ENCODE measurements around the gene CD99L2.

CD99L2 gene

GRCh38 chrX:150772150-150772970 lies 126.1 kb downstream of the CD99L2 start:
- H3K27me3 ChIP-seq (ENCODE audit: control insufficient read depth, low read length) = no peaks in the 10 kb centered on the region
- H3F3A ChIP-seq (ENCODE audit: control insufficient read depth, insufficient read depth) = no peaks in the 10 kb centered on the region
- no peaks in the 10 kb centered on the region for H3K79me2 ChIP-seq (ENCODE audit: control insufficient read depth, low read length)
- H3K4me2 ChIP-seq (ENCODE audit: low read length) = no peak overlapping the region
- H4K20me1 ChIP-seq (ENCODE audit: control insufficient read depth, insufficient read depth, low read depth, low read length) = no peaks in the 10 kb centered on the region
- H3K9me2 ChIP-seq (replicated peaks; ENCODE audit: control insufficient read depth, low read length) = no peaks in the 10 kb centered on the region
- H3K4me1 ChIP-seq (ENCODE audit: control insufficient read depth, low read length) = no peaks in the 10 kb centered on the region
- H3K36me3 ChIP-seq (ENCODE audit: control insufficient read depth, low read length) = no peaks in the 10 kb centered on the region
- TF ChIP-seq EZH2phosphoT487 (IDR thresholded peaks at IDR 0.05; ENCODE audit: borderline replicate concordance, low read length) (no peak), CTCF (IDR thresholded peaks at IDR 0.05; ENCODE audit: low read depth, low read length, poor library complexity, severe bottlenecking) (peak; percentile 62)
- H3K9me3 ChIP-seq (ENCODE audit: control insufficient read depth, insufficient read depth, low read length) = no peaks in the 10 kb centered on the region
- H3K4me3 ChIP-seq (ENCODE audit: low read length) = no peak overlapping the region
- no peak overlapping the region for H3K27ac ChIP-seq (ENCODE audit: low read depth, low read length)

GRCh38 chrX:150771116-150771515 lies 127.4 kb downstream of the CD99L2 start:
- Histone ChIP-seq H3F3A (ENCODE audit: control insufficient read depth, insufficient read depth) (no peaks in the 10 kb centered on the region), H3K4me2 (ENCODE audit: low read length) (no peak overlapping the region), H3K9me3 (ENCODE audit: control insufficient read depth, insufficient read depth, low read length) (no peaks in the 10 kb centered on the region), H3K9me2 (replicated peaks; ENCODE audit: control insufficient read depth, low read length) (no peaks in the 10 kb centered on the region), H3K4me1 (ENCODE audit: control insufficient read depth, low read length) (no peaks in the 10 kb centered on the region), H3K27ac (ENCODE audit: low read depth, low read length) (no peak overlapping the region), H3K36me3 (ENCODE audit: control insufficient read depth, low read length) (no peaks in the 10 kb centered on the region), H4K20me1 (ENCODE audit: control insufficient read depth, insufficient read depth, low read depth, low read length) (no peaks in the 10 kb centered on the region), H3K4me3 (ENCODE audit: low read length) (no peak overlapping the region), H3K79me2 (ENCODE audit: control insufficient read depth, low read length) (no peaks in the 10 kb centered on the region), H3K27me3 (ENCODE audit: control insufficient read depth, low read length) (no peaks in the 10 kb centered on the region)
- no peak for TF ChIP-seq CTCF (IDR thresholded peaks at IDR 0.05; ENCODE audit: low read depth, low read length, poor library complexity, severe bottlenecking)
- no peak for TF ChIP-seq EZH2phosphoT487 (IDR thresholded peaks at IDR 0.05; ENCODE audit: borderline replicate concordance, low read length)

- Histone ChIP-seq H3K9me2 (replicated peaks; ENCODE audit: control insufficient read depth, low read length) (no peaks in the 10 kb centered on the region), H3K9me3 (ENCODE audit: control insufficient read depth, insufficient read depth, low read length) (no peaks in the 10 kb centered on the region), H3K27me3 (ENCODE audit: control insufficient read depth, low read length) (no peaks in the 10 kb centered on the region)
Observed at GRCh38 chrX:150770623-150771022, 127.8 kb downstream of the CD99L2 start.

More at GRCh38 chrX:150770623-150771022, 127.8 kb downstream of the CD99L2 start:
- H3K4me3 ChIP-seq (ENCODE audit: low read length) = no peak overlapping the region
- no peaks in the 10 kb centered on the region for H3K36me3 ChIP-seq (ENCODE audit: control insufficient read depth, low read length)
- TF ChIP-seq CTCF (IDR thresholded peaks at IDR 0.05; ENCODE audit: low read depth, low read length, poor library complexity, severe bottlenecking) = no peak
- no peak for TF ChIP-seq EZH2phosphoT487 (IDR thresholded peaks at IDR 0.05; ENCODE audit: borderline replicate concordance, low read length)
- H3K4me2 ChIP-seq (ENCODE audit: low read length) = no peak overlapping the region
- no peak overlapping the region for H3K27ac ChIP-seq (ENCODE audit: low read depth, low read length)
- H4K20me1 ChIP-seq (ENCODE audit: control insufficient read depth, insufficient read depth, low read depth, low read length) = no peaks in the 10 kb centered on the region
- H3F3A ChIP-seq (ENCODE audit: control insufficient read depth, insufficient read depth) = no peaks in the 10 kb centered on the region
- H3K79me2 ChIP-seq (ENCODE audit: control insufficient read depth, low read length) = no peaks in the 10 kb centered on the region
- H3K4me1 ChIP-seq (ENCODE audit: control insufficient read depth, low read length) = no peaks in the 10 kb centered on the region
